Sigmoid colon (tissue), 7 donors: ENCODE data around the gene MPEG1. TPM values are rescaled to one million over a fixed set of nuclear protein-coding genes. Genes with fewer than 3 reads are reported as not detected.

ENCODE experiments used
- DNase-seq: peaks from one replicate; pipeline ENCODE4 v3.0.0-alpha.2; 2019
- H3K27ac ChIP-seq, 4 donors: fragments of 200-600 bp; sonication (generic); one replicate each; pipeline ENCODE4 v1.5.1; 2016 to 2019; ENCODE audit warnings: mild to moderate bottlenecking in 1 of 4
- H3K27me3 ChIP-seq, 3 donors: fragments of 200-600 bp; sonication (generic); one replicate each; pipeline ENCODE4 v1.5.1; 2019; ENCODE audit warnings: mild to moderate bottlenecking in 1 of 3
- H3K36me3 ChIP-seq, 4 donors: fragments of 200-600 bp; sonication (generic); one replicate each; pipeline ENCODE4 v1.5.1; 2016 to 2019
- H3K4me1 ChIP-seq, 4 donors: fragments of 200-600 bp; sonication (generic); one replicate each; pipeline ENCODE4 v1.5.1; 2017 to 2019
- H3K4me3 ChIP-seq, 4 donors: fragments of 200-600 bp; sonication (generic); one replicate each; pipeline ENCODE4 v1.5.1; 2017 to 2019; ENCODE audit warnings: mild to moderate bottlenecking in 2 of 4, moderate library complexity in 1 of 4
- H3K9me3 ChIP-seq, 4 donors: fragments of 200-600 bp in 3 of 4; sonication (generic) in 3 of 4; one replicate each; pipeline versions ENCODE4 v1.5.1 to v1.6.1; 2013 to 2019
- EP300 ChIP-seq, 4 donors: sonication (generic); formaldehyde crosslinking; IDR thresholded peaks; one replicate each; pipeline ENCODE4 v1.6.1; 2017; ENCODE audit warnings: antibody characterized with exemption in 4 of 4
- POLR2A ChIP-seq, 2 donors: fragments of 450-650 bp; IDR thresholded peaks; one replicate each; pipeline ENCODE4 v1.6.1; 2016; ENCODE audit warnings: antibody characterized with exemption in 2 of 2, mild to moderate bottlenecking in 2 of 2, moderate library complexity in 2 of 2
- POLR2AphosphoS5 ChIP-seq, 4 donors: sonication (generic); formaldehyde crosslinking; IDR thresholded peaks; one replicate each; pipeline ENCODE4 v1.6.1; 2017; ENCODE audit warnings: antibody characterized with exemption in 4 of 4
- WGBS, 2 donors: extraction: QIAGEN DNeasy Blood & Tissue Kit; methylation state at CpG; one replicate each; pipeline ENCODE4 v1.1.7; 2013; 5-methylcytosine and 5-hydroxymethylcytosine counted together
- intact Hi-C: fragments of 100-400 bp; cut with DNase I; formaldehyde crosslinking; loops from one replicate; pipeline ENCODE4 v1.15.1; 2023
- polyA plus RNA-seq, 3 donors: library from polyadenylated mRNA; stranded (reverse); fragments of 200-250 nt; gene quantifications; one replicate each; pipeline ENCODE4 v1.2.3, GENCODE V29; 2013
- total RNA-seq, 4 donors: library from RNA; depleted of rRNA; stranded (reverse); fragments of >200 nt; gene quantifications; one replicate each; pipeline ENCODE4 v1.1.0, GENCODE V29; 2016
- TF ChIP-seq, protein P1 (sequence below), 4 experiments: fragments of 450-650 bp in 3 of 4; fragments of 200-600 bp in 1 of 4; IDR thresholded peaks; one replicate each; pipeline ENCODE4 v1.5.1; 2016 to 2019; ENCODE audit warnings: antibody characterized with exemption in 4 of 4, mild to moderate bottlenecking in 3 of 4, moderate library complexity in 2 of 4
- donor health status: healthy with polysubstance abuse.
- donor health status: Bipolar disorder and iron deficiency.
- donor health status: healthy.

Gene MPEG1
- total and polyA plus RNA-seq, 7 donors, result 8.0 to 63.8 (median 15.6) TPM

DNA sequence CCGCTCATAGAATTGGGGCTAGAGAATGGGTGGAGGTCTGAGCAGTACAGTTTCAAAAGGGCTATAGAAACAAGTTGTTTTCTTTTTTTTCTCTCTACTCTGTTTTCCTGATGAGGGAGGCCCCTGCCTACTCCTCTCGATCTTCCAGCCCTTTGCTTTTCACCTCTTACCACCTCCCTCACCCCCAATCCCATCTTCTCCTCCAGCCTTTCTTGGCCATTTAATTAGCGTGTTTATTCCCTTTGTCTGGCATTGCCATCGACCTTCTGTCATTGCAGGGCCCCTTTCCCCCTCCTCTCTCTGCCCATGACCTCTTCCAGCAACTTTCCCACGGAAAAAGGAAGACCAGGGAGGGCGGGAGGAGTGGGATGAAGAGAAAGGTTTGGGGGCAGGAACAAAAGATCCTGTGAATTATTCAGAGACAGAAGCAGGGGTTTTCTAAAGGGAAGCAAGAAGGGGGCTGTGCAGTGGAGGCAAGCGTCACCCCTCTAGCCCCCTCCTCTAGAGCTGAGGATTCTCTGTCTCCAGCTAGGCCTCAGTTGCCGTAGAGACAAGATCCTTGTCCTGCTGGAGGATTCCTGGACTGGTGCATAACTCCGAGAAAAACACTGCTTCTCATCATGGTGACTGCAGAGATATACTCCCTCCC lies 27.9 kb downstream of the MPEG1 start:
- peaks cover 0 to 8% (median 0%) of the 10 kb centered on the region in 3 donors for H3K27me3 ChIP-seq
- intact Hi-C loops, result no loop called here
- 31 to 65% methylated on average over 9 of the region's 9 CpGs for WGBS, 2 donors
- H3K36me3 ChIP-seq, result no peaks in the 10 kb centered on the region
- no peak overlapping the region for H3K4me3 ChIP-seq
- TF ChIP-seq, protein P1, sequence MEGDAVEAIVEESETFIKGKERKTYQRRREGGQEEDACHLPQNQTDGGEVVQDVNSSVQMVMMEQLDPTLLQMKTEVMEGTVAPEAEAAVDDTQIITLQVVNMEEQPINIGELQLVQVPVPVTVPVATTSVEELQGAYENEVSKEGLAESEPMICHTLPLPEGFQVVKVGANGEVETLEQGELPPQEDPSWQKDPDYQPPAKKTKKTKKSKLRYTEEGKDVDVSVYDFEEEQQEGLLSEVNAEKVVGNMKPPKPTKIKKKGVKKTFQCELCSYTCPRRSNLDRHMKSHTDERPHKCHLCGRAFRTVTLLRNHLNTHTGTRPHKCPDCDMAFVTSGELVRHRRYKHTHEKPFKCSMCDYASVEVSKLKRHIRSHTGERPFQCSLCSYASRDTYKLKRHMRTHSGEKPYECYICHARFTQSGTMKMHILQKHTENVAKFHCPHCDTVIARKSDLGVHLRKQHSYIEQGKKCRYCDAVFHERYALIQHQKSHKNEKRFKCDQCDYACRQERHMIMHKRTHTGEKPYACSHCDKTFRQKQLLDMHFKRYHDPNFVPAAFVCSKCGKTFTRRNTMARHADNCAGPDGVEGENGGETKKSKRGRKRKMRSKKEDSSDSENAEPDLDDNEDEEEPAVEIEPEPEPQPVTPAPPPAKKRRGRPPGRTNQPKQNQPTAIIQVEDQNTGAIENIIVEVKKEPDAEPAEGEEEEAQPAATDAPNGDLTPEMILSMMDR (IDR thresholded peaks at IDR 0.05), result no peak
- TF ChIP-seq POLR2AphosphoS5 (IDR thresholded peaks at IDR 0.05) (no peak), POLR2A (IDR thresholded peaks at IDR 0.05) (no peak), EP300 (IDR thresholded peaks at IDR 0.05) (no peak)
- no peak for DNase-seq
- peaks cover 0 to 13% (median 8%) of the 10 kb centered on the region in 4 donors for H3K4me1 ChIP-seq
- no peaks in the 10 kb centered on the region for H3K9me3 ChIP-seq
- peak overlapping the region in 3 of 4 donors; percentile 9 to 54 (median 11) for H3K27ac ChIP-seq

DNA sequence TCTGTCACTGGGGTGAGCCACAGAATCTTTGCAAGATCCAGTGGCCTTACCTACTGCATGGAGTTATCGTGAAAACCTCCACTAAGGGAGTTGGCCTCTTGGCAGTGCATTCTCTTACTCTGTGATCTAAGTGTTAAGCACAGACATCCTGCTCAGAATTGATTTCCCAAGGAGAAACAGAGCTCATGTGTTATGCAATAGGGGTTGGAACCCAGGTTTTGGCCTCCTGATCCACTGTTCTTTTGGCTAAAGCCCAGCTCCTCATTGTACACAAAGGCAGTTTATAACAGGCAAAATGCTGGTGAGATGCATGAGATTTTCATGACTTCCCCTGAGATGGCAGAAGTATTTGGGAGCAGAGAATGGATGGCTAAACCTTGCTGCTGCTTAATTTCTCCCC lies 29.0 kb downstream of the MPEG1 start:
- H3K27me3 ChIP-seq, result peaks cover 0 to 8% (median 0%) of the 10 kb centered on the region in 3 donors
- peak; percentile 73 for DNase-seq
- no peaks in the 10 kb centered on the region for H3K36me3 ChIP-seq
- no peaks in the 10 kb centered on the region for H3K9me3 ChIP-seq
- WGBS, 2 donors, result 37 to 64% methylated on average over 1 of the region's 1 CpG
- intact Hi-C loops, result no loop called here
- no peak overlapping the region for H3K4me3 ChIP-seq
- TF ChIP-seq POLR2AphosphoS5 (IDR thresholded peaks at IDR 0.05), result peak in 1 of 4 donors; percentile 31
- TF ChIP-seq, protein P1 (IDR thresholded peaks at IDR 0.05), result no peak
- H3K4me1 ChIP-seq, result peaks cover 0 to 11% (median 8%) of the 10 kb centered on the region in 4 donors
- peak overlapping the region in 2 of 4 donors; percentile 20 to 60 for H3K27ac ChIP-seq

DNA sequence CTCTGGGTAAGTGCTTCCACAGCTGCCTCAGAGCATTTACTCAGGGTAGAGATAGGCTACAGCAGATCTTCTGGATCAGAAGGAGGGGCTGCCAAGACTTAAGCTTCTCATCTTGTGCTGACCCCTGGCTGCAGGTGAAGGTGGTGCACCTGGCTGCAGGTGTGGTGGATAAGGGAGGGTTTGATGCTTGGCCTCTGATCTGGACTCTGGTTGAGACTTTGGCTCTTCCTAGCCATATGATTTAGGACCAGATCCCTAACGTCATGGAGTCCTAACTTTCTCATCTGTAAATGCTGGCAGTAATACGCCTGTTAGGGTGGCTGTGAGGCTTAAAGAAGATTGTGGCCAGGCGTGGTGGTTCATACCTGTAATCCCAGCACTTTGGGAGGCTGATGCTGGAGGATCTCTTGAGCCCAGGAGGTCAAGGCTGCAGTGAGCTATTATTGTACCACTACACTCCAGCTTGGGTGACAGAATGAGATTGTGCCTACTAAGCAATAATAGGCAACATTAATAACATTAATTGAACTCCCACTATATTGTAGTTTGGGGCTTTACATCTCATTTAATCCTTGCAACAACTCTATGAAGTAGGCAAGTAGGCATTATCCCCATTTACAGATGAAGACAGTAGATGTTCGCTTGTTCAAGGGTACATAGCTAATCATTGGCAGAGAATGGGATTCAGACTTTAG lies 30.1 kb downstream of the MPEG1 start:
- no peak overlapping the region for H3K4me3 ChIP-seq
- peaks cover 0 to 8% (median 0%) of the 10 kb centered on the region in 3 donors for H3K27me3 ChIP-seq
- H3K27ac ChIP-seq, result no peak overlapping the region
- TF ChIP-seq POLR2AphosphoS5 (IDR thresholded peaks at IDR 0.05), result no peak
- TF ChIP-seq, protein P1 (IDR thresholded peaks at IDR 0.05), result peak in 1 of 4 experiments; percentile 42
- intact Hi-C loops, result no loop called here
- peaks cover 0 to 11% (median 8%) of the 10 kb centered on the region in 4 donors for H3K4me1 ChIP-seq
- WGBS, 2 donors, result 66 to 87% methylated on average over 4 of the region's 4 CpGs
- no peak for DNase-seq
- no peaks in the 10 kb centered on the region for H3K36me3 ChIP-seq
- H3K9me3 ChIP-seq, result no peaks in the 10 kb centered on the region

DNA sequence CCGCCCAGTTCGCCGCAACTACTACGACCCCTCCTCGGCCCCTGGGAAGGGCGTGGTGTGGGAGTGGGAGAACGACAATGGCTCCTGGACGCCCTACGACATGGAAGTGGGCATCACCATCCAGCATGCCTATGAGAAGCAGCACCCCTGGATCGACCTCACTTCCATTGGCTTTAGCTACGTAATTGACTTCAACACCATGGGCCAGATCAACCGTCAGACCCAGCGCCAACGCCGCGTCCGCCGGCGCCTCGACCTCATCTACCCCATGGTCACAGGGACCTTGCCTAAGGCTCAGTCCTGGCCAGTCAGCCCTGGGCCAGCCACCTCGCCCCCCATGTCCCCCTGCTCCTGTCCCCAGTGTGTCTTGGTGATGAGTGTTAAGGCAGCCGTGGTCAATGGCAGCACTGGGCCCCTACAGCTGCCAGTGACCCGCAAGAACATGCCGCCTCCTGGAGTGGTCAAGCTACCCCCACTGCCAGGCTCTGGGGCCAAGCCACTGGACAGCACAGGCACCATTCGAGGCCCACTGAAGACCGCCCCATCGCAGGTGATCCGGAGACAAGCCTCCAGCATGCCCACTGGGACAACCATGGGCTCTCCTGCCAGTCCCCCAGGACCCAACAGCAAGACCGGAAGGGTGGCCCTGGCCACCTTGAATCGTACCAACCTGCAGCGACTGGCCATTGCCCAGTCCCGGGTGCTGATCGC lies 30.8 kb downstream of the MPEG1 start:
- no peak overlapping the region for H3K4me3 ChIP-seq
- H3K4me1 ChIP-seq, result peaks cover 0 to 4% (median 4%) of the 10 kb centered on the region in 4 donors
- peaks cover 0 to 5% (median 0%) of the 10 kb centered on the region in 3 donors for H3K27me3 ChIP-seq
- no peak for DNase-seq
- no peak for TF ChIP-seq POLR2AphosphoS5 (IDR thresholded peaks at IDR 0.05)
- TF ChIP-seq, protein P1 (IDR thresholded peaks at IDR 0.05), result no peak
- no peak for TF ChIP-seq POLR2A (IDR thresholded peaks at IDR 0.05)
- no peak for TF ChIP-seq EP300 (IDR thresholded peaks at IDR 0.05)
- 91 to 96% methylated on average over 33 of the region's 33 CpGs for WGBS, 2 donors
- H3K36me3 ChIP-seq, result no peaks in the 10 kb centered on the region
- intact Hi-C loops, result no loop called here
- no peak overlapping the region for H3K27ac ChIP-seq
- no peaks in the 10 kb centered on the region for H3K9me3 ChIP-seq
